SHP77 treated with DMSO at 0.1 percent for 48 hours (cell line): Measurements from ENCODE around the gene VPS11.
"Not testable (repeated sequence)": the region's sequence is repeated elsewhere in the genome, so short reads cannot be mapped to it uniquely, and the experiment has no call there.

Experiments used
- DNase-seq: peaks from one replicate; lab custom pipeline; 2025; lab: John Stamatoyannopoulos, UW

VPS11 gene

DNA sequence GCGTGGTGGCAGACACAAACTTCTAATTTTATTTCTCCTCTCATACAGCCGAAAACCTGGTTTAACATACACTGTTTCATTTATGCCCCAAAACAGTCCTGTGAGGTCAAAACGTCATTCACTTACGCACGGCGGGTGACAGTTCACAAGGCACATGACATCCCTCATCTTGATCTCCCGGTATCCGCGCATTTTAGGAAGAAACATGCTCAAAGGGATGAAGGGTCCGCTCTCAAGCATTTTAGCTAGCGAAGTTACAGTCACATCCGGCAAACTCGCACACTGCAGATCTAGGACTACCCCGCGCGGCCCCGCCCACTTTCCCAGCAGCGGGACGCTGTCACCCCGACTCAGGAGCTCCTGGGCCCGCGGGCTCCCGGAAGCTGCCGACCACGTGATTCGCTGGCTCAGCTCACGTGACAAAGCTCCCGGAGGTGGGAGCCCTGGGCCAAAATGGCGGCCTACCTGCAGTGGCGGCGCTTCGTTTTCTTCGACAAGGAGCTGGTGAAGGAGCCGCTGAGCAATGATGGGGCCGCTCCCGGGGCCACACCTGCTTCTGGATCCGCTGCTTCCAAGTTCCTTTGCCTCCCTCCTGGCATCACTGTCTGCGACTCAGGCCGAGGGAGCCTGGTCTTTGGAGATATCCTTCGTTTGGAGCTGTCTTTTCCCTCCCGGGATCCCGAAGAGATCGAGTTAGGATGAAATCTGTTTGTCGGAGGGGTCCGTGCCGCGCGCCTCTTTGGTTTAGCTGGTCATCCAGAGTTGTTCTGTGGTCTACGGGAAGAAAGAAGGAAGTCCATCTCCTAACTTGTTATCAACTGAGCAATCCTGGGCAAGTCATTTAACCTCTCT, at the start of gene VPS11:
VPS11 (plus strand) TSS at position 448 of the 852 bp plus-strand sequence; CDS start at position 454, 6 bp downstream.
- DNase-seq: peak; percentile 86

DNA sequence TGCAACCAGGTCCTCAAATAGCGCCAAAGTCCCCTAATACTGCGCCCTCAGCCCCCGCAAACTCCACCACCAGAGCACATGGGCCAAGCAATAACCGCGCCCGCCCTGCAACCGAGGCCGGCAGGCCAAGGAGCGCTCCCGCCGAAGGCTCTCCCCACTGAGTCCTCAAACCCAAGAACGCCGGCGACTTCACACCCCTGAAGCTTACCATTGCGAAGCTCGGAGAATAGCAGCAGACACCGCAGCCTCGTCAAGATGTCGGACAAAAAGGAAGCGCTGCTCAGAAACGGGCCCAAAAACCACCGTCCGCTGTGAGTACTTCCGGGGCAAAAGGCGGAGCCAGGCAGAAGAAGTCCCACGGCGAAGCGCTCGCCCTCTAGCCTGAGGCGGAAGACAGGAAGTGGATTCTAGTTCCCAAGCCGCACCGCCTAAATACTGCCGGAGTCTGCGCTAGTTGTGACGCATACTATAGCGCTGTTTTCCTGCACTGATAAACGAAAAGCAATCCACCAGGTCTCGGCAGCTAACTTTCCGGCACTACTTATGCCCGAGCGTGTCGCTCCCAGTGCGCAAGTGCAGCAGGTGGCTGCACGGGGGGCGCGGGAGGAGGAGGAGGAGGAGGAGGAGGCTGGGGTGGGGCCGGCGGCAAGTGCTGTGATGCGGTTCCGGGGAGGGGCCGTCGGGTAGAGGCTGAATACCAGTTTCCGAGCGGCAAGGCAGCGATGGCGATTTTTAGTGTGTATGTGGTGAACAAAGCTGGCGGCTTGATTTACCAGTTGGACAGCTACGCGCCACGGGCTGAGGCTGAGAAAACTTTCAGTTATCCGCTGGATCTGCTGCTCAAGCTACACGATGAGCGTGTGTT, 49.3 kb upstream of the VPS11 start, which contains the start of the genes RPS25 and TRAPPC4:
RPS25 (minus strand) TSS at position 270 of the 865 bp plus-strand sequence; CDS start at position 211, 59 bp downstream.
TRAPPC4 (plus strand) TSS at position 693 of the 865 bp plus-strand sequence; CDS start at position 723, 30 bp downstream.
- peak; percentile 89 for DNase-seq

DNA sequence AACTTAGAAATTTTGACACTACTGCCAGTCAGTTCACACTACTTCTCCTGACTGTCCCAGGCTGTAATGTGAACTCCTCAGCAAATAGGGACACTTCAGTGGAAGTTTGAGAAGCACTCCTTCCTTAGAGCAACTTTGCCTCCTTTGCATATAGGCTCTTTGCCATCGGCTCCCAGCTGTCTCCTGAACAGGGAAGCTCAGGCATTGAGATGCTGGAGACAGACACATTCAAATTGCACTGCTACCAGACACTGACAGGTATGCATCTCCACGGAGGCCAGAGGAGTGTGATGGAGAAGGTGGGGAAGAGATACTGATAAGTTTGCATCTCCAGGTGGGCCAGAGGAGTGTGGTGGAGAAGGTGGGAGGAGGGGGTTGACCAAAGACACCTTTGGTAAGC, 47.6 kb upstream of the VPS11 start:
- no peak for DNase-seq

DNA sequence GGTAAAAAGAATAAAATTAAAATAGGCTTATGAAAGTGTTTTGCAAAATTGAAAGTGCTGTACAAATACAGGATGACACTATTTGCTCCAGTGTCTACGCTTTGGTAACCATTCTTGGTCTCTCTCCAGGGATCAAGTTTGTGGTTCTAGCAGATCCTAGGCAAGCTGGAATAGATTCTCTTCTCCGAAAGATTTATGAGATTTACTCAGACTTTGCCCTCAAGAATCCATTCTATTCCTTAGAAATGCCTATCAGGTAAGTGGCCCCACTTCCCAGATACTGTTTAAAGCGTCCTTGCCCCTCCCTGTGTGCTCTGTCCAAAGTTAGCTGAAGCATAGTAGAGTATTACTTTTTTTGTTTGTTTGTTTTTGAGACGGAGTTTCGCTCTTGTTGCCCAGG, 46.0 kb upstream of the VPS11 start:
- no peak for DNase-seq

DNA sequence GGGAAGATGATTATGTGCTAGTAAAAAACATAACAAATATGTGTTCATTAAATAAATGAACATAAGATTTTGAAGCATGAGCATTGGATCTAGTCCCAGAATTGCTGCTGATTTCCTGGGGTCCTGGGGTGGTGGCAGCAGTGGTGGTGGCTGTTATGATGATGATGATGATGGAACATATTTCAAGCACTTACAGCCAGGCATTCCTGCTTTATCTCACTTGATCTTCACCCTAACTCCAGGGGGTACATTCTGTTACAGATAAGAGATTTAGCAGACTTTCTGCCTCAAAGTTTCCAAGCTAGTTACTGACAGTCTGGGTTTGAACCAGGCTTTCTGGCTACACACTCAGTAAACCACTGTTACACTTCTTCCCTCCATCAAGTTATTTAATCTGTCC, 43.9 kb upstream of the VPS11 start:
- DNase-seq: no peak

DNA sequence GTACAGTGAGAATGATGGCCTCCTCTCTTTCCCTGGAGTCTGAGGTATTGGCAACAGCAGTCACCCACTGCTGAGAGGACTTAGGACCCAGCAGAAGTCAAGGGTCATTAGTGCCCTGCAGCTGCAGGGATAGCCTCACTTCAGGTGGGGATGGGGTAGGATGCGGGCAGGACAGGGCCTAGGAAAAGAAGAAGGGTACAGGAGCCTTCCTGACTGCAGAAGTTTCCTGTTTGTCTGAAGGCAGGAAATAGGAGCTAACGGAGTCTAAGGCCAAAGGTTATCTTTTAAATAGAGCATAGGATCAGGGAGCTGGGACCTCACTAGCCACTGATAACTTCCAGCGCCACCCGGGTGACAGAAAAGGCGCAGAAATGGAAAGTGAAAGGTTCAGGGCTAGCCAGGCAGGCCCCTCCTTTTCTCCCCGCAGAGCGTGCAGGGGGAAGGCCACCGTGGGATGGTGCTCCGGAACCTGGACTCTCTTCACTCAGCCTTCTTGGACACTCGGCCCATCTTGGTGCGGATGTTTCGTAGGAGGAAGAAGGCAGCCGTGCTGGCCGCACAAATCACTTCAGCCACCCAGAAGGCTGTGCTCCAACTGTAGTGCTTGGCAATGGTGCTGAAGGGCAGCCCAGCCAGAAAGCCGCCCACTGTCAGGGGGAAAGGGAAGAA, 43.1 kb upstream of the VPS11 start:
- DNase-seq: no peak

DNA sequence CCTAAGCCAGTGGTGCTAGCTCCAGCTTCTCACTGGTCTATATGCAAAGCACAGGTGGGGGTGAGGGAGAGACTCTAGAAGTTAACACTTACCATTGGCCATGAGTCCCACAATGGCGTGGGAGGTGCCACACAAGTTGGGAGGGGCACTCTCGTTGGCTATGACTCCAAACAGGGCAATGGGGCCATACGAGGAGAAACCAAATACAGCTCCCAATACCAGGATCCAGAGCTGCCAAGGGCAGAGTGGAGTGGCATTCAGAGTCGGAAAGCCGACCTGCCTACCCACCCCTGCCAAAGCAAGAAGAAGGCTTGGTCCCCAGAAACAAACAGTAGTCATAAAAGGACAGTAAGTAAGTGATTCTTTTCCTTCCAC, 42.5 kb upstream of the VPS11 start:
- no peak for DNase-seq

DNA sequence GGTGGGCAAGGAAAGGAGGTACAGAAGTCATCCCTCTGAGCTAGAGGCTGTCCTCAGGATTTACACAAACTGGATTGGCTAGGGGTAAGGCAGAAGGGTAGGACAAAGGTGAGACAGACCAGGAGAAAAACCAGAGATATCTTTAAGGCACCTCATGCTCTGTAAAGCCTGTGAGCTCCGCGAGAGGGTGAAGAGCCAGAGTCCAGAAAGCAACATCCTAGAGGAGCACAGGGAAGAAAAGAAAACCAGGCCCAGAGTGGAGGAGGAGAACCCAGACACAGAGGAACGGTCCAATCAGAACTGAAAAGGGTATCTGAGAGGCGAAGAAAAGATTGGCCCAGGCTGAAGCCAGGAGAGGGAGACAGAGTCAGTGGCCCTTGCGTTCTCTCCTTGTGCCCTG, 42.1 kb upstream of the VPS11 start:
- DNase-seq: no peak

DNA sequence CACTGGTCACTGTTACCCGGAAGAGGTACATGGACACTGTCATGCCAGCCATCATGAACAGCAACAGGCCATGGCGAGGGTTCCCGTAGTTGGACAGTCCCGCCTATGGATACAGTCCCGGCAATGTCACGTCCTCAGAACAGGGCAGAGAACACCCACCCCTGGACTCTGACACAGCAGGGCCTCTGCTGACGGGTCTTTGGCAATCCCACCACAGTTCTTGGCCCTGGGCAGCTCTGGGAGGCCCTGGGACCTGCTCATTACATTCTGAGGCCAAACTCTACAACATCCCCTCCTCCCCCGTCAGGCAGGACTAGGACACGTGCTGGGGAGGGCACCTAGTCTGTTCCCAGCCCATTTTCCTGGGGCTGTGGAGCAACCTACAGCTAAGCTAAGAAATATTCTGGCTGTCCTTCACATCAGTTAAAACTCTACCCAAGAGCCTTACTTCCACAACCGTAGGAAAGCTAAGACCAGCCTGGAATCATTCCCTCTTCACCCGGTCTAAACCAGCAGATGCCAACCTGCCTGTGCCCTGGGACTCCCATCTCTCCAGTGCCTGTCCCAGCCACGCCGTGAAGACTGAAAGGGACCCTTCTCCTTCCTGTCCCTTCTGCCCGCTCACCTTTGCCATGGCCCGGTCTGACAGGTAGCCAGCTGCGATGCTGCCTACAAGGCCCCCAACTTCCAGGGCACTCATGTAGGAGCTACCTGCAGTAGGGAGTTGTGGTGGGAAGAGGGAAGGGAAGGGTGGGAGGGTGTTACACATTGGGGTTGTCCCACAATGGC, 41.4 kb upstream of the VPS11 start:
- no peak for DNase-seq

DNA sequence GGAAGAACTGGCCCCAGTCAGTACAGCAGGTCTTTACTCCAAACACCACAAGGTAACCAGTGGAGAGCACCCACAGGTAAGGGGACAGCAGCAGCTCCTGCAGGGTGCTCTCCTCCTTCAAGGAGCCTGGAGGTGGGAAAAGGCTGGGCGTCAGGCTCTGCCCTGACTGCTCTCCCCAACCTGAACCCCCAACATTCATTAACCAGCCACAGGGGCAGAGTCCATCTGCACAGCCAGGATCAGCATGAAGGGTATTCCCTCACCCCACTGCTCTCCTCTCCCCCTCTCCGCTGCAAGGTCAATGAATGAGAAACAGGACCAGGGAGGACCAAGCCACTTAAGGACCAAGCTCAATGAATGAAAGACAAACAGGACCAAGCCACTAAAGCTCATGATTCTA, 40.6 kb upstream of the VPS11 start:
- no peak for DNase-seq

DNA sequence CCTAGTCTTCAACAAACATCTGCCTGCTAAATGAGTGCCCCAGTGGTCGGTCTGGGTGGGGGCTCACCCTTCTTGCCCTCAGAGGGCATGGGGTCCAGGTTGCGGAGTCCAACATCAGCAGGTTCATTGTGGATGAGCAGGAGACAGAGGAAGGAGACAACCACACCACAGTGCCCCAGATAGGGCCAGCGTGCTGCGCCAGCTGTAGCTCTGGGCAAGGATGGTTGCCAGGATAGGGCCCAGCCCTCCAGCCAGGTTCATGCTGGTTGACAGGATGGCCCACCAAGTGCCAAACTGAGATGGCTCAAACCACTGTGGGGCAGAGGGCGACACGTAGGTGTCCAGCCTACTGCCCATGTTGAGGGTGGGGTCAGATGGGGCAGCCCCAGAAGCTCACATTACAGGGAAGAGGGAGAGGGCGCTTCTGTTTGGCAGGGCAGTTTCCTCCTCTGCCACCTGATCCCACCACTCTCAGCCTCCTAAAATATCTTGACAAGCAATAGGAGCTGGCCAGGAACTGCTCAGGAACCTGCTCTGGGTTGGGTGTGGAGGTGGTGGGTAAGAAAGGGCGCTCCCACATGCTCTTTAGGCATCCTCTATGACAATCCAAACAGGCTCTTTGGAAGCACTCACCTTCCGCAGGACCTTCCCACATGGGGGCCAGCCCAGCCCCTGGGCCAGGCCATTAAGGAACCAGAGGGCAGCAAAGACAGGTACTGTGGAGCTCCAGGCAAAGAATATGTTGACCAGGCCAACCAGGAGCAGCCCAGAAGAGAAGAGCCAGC, 39.9 kb upstream of the VPS11 start:
- DNase-seq: no peak

DNA sequence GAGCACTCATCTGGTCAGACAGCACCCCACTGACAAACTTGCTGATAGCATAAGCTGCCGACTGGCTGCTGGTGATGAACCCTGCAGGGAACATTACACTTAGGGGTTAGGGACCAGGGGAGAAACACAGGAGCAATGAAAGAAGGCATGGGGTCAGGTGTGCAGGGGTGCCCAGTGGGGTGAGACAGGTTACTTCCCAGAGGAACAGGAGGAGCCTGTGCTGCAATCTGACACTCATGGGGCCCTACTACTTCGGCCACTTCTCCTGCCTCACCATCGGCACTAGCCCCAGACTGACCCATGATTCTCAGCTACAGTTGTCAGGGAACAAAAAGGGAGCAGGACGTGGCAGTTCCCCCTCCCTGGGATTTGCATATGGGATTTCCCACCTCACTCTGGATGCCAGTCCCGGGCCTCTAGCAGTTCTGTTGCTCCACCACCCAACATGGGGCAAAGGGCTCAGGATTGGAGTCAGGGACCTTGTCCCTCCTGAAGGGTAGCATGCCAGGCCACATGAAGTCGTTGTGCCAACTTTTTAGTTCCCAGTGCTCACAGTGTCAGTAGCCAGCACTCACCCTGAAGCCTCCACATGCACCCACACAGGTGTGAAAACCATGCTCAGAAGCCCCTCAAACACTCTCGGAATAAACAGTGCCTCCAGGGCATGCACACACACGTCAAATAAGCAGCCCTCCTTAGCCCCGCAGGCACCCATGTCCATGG, 39.1 kb upstream of the VPS11 start:
- DNase-seq: no peak

DNA sequence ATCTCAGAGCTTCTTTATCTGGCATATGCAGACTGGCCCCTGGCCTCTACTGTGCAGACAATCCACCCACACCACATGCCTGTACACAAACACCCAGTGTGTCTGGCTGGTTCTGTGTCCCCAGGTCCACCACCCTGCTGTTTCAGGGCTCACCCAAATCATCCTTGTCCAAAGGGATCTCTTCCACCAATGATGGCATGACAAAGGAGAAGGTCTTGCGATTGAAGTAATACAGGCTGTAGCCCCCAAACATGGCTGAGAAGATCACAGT, 38.6 kb upstream of the VPS11 start:
- DNase-seq: no peak

DNA sequence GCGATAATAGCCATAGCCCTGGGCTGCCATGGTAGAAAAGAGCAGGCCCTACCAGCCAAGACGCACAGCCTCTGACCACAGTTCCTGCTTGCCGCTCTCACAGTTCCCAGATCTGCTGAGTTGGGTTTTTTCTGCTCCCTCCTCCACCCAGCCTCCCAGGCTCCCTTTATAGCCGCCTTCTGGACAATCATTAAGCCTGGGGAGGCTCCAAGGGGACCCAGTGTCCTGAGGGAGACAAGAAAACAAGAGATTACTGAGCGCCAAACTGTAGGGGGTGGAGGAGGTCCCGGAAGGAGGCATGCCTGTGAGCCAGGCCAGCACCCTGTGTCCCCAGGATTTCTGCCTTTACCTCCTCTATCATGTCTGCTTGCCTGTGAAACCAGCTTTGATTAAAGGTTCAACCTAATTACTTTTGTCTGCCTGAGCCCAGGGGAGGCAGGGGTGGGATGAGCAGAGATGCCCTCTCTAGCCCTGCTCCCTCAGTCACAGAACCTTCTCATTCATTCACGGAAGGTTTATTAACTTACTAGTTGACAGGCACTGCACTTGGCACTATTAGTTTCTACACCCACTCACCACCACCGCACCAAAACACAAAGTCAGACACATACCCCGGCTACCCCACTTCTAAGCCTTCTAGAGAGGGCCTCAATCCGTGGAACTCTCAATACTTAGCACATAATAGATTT, 38.1 kb upstream of the VPS11 start:
- DNase-seq: no peak

DNA sequence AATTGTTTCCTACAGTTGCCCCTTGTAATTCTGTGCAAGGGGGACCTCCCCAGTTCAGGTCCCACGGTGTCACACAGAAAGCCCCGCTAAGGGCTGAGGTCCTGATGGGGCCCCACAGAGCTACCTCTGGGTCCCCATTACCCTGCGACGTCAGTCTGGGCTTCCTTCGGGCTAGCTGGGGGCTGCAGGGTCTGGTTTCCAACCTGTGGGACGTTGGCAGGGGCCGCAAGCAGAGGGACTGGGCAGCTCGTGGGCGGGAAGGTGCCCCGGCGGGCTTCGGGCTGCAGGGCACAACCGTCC, 37.6 kb upstream of the VPS11 start:
- DNase-seq: no peak

DNA sequence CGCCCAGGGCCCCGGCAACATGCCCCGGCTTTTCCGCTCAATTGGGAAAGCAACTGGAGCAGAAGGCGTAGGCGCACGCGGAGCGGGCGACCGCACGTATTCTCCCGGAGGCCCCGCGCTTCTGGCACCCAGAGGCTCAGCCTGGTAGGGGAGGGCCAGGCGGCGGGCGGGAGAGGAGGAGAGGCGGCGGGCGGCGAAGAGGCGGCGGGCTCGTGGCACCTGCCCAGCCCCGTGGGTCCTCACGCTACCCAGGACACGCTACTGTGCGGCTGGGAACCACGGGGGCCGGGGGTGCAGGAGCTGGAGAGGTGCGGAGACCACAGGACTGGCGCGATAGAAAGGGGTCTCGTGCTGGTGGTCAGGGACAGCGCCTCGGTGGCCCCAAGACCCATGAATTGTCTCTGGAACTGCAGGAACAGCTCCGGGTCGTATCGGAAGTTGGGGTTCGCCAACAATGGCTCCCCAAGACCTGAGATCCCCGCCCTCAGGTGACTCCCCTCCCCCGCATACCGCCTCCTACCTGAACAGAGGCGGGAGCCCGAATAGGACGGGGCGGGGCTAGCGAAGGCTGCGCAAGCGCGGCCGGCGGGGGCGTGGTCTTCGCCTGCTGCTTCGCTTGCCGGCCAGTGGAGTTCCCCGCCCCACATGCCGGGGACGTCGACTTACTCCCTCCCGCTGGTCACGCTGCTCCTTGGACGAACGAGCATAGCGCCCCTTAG, 37.1 kb upstream of the VPS11 start, which contains the start of gene SLC37A4:
SLC37A4 (minus strand) TSS at position 549 of the 719 bp plus-strand sequence.
- peak; percentile 89 for DNase-seq

DNA sequence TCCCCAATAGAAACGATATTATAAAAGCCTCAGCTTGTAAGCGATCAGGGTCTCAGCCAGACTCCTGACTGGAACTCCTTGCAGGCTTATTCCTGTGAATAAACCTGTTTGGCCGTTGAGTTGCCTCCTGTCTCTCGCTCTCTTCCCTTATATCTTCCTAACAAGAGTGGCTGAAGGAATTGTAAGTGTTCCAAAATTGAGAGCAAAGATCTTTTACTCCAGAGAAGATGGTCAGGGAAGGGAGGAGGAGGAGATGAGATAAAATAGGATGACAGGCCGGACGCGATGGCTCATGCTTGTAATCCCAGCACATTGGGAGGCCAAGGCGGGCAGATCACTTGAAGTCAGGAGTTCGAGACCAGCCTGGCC, 35.7 kb upstream of the VPS11 start:
- DNase-seq: no peak

DNA sequence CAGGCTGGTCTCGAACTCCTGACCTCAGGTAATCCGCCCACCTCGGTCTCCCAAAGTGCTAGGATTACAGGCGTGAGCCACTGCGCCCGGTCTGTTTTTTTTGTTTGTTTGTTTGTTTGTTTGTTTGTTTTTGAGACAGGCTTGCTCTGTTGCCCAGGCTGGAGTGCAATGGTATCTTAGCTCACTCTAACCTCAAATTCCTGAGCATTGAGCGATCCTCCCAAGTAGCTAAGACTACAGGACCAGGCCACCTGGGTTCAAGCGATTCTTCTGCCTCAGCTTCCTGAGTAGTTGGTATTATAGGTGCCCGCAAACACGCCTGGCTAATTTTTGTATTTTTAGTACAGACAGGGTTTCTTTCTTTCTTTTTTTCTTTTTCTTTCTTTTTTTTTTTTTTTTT, 34.2 kb upstream of the VPS11 start:
- DNase-seq: not testable (repeated sequence)

DNA sequence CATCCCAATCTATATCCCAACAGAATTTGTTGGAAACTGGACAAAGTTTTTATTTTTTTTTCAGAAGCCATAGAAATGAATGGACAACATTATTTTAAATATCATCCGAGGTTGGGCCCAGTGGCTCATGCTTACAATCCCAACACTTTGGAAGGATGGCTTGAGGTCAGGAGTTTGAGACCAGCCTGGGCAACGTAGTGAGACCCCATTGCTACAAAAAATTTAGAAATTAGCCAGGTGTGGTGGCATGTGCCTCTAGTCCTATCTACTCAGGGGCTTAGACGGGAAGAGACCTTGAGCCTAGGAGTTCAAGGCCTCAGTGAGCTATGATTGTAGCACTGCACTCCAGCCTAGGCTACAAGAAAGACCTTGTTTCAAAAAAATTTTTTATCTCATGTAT, 32.8 kb upstream of the VPS11 start:
- DNase-seq: no peak
